Measurements from ENCODE around the gene CATSPER1.
"Not testable (repeated sequence)": the region's sequence is repeated elsewhere in the genome, so short reads cannot be mapped to it uniquely, and the experiment has no call there.

The CATSPER1 gene

GRCh38 chr11:66016793-66017177 lies 9.5 kb downstream of the CATSPER1 start:
- no peak for DNase-seq

GRCh38 chr11:66015936-66016792 lies 10.1 kb downstream of the CATSPER1 start:
- no peak for DNase-seq

GRCh38 chr11:66015454-66015881 lies 10.8 kb downstream of the CATSPER1 start:
- no peak for DNase-seq

GRCh38 chr11:66014804-66015453 lies 11.3 kb downstream of the CATSPER1 start:
- no peak for DNase-seq

- DNase-seq, result no peak
These were observed 12.5 kb downstream of the CATSPER1 start for GRCh38 chr11:66013762-66014100.

GRCh38 chr11:66012946-66013761 lies 13.1 kb downstream of the CATSPER1 start:
- DNase-seq, result no peak

- no peak for DNase-seq
These were observed 13.8 kb downstream of the CATSPER1 start for GRCh38 chr11:66012371-66012945.

- DNase-seq, result no peak
These were observed 14.4 kb downstream of the CATSPER1 start, which contains the start of gene CST6 for GRCh38 chr11:66011785-66012303. CST6 (plus strand) TSS chr11:66012008; CDS start chr11:66012045, 37 bp downstream.

- DNase-seq, result no peak
These were observed 15.0 kb downstream of the CATSPER1 start for GRCh38 chr11:66011239-66011784.

GRCh38 chr11:66010036-66010435 lies 16.2 kb downstream of the CATSPER1 start:
- not testable (repeated sequence) for DNase-seq

GRCh38 chr11:66008468-66009101 lies 17.7 kb downstream of the CATSPER1 start:
- DNase-seq, result no peak

- no peak for DNase-seq
These were observed 18.2 kb downstream of the CATSPER1 start for GRCh38 chr11:66008095-66008467.

GRCh38 chr11:66007201-66007634 lies 19.1 kb downstream of the CATSPER1 start:
- DNase-seq, result no peak

GRCh38 chr11:66006891-66007176 lies 19.4 kb downstream of the CATSPER1 start:
- no peak for DNase-seq

GRCh38 chr11:66006134-66006890 lies 20.0 kb downstream of the CATSPER1 start:
- no peak for DNase-seq

- DNase-seq, result no peak
These were observed 22.1 kb downstream of the CATSPER1 start for GRCh38 chr11:66004186-66004585.

- DNase-seq, result no peak
These were observed 23.0 kb downstream of the CATSPER1 start for GRCh38 chr11:66003291-66003690.

- no peak for DNase-seq
These were observed 23.5 kb downstream of the CATSPER1 start for GRCh38 chr11:66002648-66003225.

- peak; percentile 99 for DNase-seq
These were observed 24.2 kb downstream of the CATSPER1 start, which contains the start of the genes BANF1 and EIF1AD for GRCh38 chr11:66001942-66002647. BANF1 (plus strand) TSS chr11:66002503; CDS start chr11:66003251, 748 bp downstream. EIF1AD (minus strand) TSS chr11:66002157; CDS start chr11:66000389, 1,768 bp downstream.

GRCh38 chr11:65997286-65997685 lies 29.0 kb downstream of the CATSPER1 start:
- no peak for DNase-seq

Measured in NCI-H1105 (cell line).